Measurements from ENCODE around the gene ATL2. TPM values are rescaled to one million over a fixed set of nuclear protein-coding genes. Genes with fewer than 3 reads are reported as not detected.

The ATL2 gene
- total RNA-seq, 2 donors from 2014 or later, result 70.9 to 88.7 TPM

GRCh38 chr2:38381381-38382143 is 4.5 kb upstream of the ATL2 start:
- H3K27ac ChIP-seq, result no peak overlapping the region
- no peaks in the 10 kb centered on the region for H3K9me3 ChIP-seq
- H3K27me3 ChIP-seq (replicated peaks; ENCODE audit: insufficient read depth), result no peaks in the 10 kb centered on the region
- peaks cover 2% of the 10 kb centered on the region for H3K4me1 ChIP-seq (replicated peaks)
- DNase-seq (ENCODE audit: low spot score), result no peak
- no peak overlapping the region for H3K4me3 ChIP-seq
- intact Hi-C loops (cut with DNase I), result no loop called here
- TF ChIP-seq CTCF (IDR thresholded peaks at IDR 0.05) (no peak), POLR2A (IDR thresholded peaks at IDR 0.05) (no peak), POLR2AphosphoS5 (IDR thresholded peaks at IDR 0.05) (no peak)
- H3K36me3 ChIP-seq, result no peaks in the 10 kb centered on the region
- 60% methylated on average over 6 of the region's 6 CpGs for WGBS

- TF ChIP-seq CTCF (IDR thresholded peaks at IDR 0.05) (no peak), POLR2AphosphoS5 (IDR thresholded peaks at IDR 0.05) (no peak), POLR2A (IDR thresholded peaks at IDR 0.05) (no peak)
- Histone ChIP-seq H3K4me1 (replicated peaks) (peaks cover 2% of the 10 kb centered on the region), H3K9me3 (no peaks in the 10 kb centered on the region), H3K27ac (no peak overlapping the region), H3K4me3 (no peak overlapping the region), H3K27me3 (replicated peaks; ENCODE audit: insufficient read depth) (no peaks in the 10 kb centered on the region), H3K36me3 (no peaks in the 10 kb centered on the region)
- no peak for DNase-seq (ENCODE audit: low spot score)
- intact Hi-C loops (cut with DNase I), result no loop called here
- WGBS, result 72% methylated on average over 10 of the region's 10 CpGs
Observed at GRCh38 chr2:38380397-38381130, 3.5 kb upstream of the ATL2 start.

GRCh38 chr2:38376346-38377049 is 575 bp downstream of the ATL2 start:
- no peaks in the 10 kb centered on the region for H3K9me3 ChIP-seq
- TF ChIP-seq POLR2AphosphoS5 (IDR thresholded peaks at IDR 0.05) (peak; percentile 56), CTCF (IDR thresholded peaks at IDR 0.05) (peak; percentile 18 to 79 (median 66)), POLR2A (IDR thresholded peaks at IDR 0.05) (no peak)
- intact Hi-C loops (cut with DNase I), result loop anchor here (2.0 to 10.0 kb wide), 3 partner anchors 90 to 221 kb away; no protein-coding TSS in a partner anchor
- H3K4me1 ChIP-seq (replicated peaks), result no peaks in the 10 kb centered on the region
- H3K27me3 ChIP-seq (replicated peaks; ENCODE audit: insufficient read depth), result no peaks in the 10 kb centered on the region
- H3K4me3 ChIP-seq, result peak overlapping the region; percentile 87 to 99
- 1% methylated on average over 65 of the region's 80 CpGs for WGBS
- DNase-seq (ENCODE audit: low spot score), result peak; percentile 61
- peak overlapping the region; percentile 95 to 99 for H3K27ac ChIP-seq
- H3K36me3 ChIP-seq, result no peaks in the 10 kb centered on the region

GRCh38 chr2:38375696-38376345 is 1.3 kb downstream of the ATL2 start:
- TF ChIP-seq POLR2A (IDR thresholded peaks at IDR 0.05) (no peak), CTCF (IDR thresholded peaks at IDR 0.05) (no peak), POLR2AphosphoS5 (IDR thresholded peaks at IDR 0.05) (no peak)
- Histone ChIP-seq H3K4me1 (replicated peaks) (no peaks in the 10 kb centered on the region), H3K36me3 (no peaks in the 10 kb centered on the region), H3K27me3 (replicated peaks; ENCODE audit: insufficient read depth) (no peaks in the 10 kb centered on the region), H3K4me3 (peak overlapping the region; percentile 87 to 99), H3K9me3 (no peaks in the 10 kb centered on the region), H3K27ac (peak overlapping the region; percentile 95 to 99)
- intact Hi-C loops (cut with DNase I), result loop anchor here (2.0 to 10.0 kb wide), 3 partner anchors 91 to 221 kb away; no protein-coding TSS in a partner anchor
- DNase-seq (ENCODE audit: low spot score), result no peak
- WGBS, result 8% methylated on average over 19 of the region's 19 CpGs

Measured in prostate gland (tissue), 2 donors.